Fibroblast of the conjunctiva (primary cell): ENCODE measurements around the gene FKBP15.
"Not testable (repeated sequence)": the region's sequence is repeated elsewhere in the genome, so short reads cannot be mapped to it uniquely, and the experiment has no call there.

Source experiments
- DNase-seq: peaks from one replicate; pipeline ENCODE4 v3.0.0-alpha.2; 2010; ENCODE audit warnings: low read depth

FKBP15 gene

GRCh38 chr9:113178087-113178486 is 43.0 kb downstream of the FKBP15 start:
- DNase-seq = no peak

DNA sequence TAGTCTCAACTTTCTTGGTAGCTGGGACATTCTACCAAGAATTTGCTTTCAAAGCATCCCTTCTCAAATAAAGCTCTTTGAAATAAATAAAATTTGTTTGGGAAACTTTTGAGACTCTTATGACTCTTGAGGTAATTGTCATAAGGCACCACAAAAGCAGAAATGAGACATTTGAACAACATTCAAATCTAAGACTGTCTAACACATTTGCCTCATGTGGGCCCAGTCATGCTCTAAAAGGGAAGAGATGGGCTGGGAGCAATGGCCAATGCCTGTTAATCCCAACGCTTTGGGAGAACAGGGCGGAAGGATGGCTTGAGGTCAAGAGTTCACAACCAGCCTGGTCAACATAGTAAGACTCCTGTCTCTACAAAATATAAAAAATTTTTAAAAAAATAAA is 43.8 kb downstream of the FKBP15 start:
- DNase-seq = no peak

DNA sequence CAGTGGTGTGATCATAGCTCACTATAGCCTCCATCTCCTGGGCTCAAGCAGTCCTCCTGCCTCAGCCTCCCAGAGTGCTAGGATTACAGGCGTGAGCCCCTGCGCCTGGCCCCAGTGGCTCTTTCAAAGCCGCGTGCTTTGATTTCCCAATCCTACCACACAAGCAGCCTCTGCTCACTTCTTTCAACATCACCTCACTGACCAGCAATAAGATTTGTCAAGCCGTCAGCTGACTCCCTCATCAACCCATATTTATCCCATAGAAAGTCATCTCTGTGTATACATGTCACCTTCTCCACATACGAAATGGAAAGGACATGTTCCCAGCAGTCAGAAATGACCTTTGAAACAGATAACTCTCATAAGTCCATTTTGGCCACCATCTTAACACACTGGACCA is 44.3 kb downstream of the FKBP15 start:
- no peak for DNase-seq

GRCh38 chr9:113173341-113173740 is 47.7 kb downstream of the FKBP15 start:
- no peak for DNase-seq

DNA sequence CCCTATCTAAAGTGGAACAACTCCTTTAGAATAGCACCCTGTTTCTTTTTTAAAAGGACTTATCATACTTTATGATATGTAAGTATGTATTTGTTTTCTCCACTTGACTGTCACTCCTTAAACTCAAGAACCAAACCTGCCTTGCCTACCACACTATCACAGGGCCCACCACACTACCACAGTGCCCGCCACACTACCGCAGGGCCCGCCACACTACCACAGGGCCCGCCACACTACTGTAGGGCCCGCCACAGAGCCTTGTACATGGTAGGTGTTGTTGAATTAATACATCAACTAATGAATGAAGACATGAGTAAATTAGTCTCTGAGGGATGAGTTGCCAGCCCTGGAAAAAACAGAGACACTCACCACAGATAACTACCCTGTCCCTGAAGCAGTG is 52.3 kb downstream of the FKBP15 start:
- no peak for DNase-seq

DNA sequence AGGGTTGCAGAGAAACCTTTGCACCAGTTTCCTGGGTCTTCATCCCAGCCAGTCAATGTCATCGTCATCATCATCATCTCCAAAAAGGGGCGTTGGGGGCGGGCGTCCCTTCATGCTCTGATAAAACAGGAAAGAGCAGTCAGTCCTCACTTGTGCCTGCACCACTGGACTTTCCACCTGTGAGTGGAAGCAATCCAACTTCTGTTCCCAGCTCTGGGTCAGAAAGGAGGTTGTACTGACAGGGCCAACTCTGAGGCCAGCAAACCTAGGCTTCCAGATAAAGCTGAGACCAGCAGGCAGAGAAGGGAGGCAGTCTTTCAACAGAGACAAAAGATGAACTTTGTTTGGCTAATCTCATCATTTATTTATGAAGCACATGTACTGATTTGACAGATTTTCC is 55.0 kb downstream of the FKBP15 start:
- no peak for DNase-seq

- DNase-seq = no peak
These were observed 56.4 kb downstream of the FKBP15 start for GRCh38 chr9:113164536-113165300.

GRCh38 chr9:113163001-113163400 is 58.1 kb downstream of the FKBP15 start:
- no peak for DNase-seq

- no peak for DNase-seq
These were observed 60.5 kb downstream of the FKBP15 start for GRCh38 chr9:113160571-113160970.

- DNase-seq = no peak
These were observed 62.6 kb downstream of the FKBP15 start for GRCh38 chr9:113158446-113158845.

- DNase-seq = no peak
These were observed 64.2 kb downstream of the FKBP15 start for GRCh38 chr9:113156880-113157279.

GRCh38 chr9:113155911-113156588 is 65.0 kb downstream of the FKBP15 start:
- DNase-seq = no peak

DNA sequence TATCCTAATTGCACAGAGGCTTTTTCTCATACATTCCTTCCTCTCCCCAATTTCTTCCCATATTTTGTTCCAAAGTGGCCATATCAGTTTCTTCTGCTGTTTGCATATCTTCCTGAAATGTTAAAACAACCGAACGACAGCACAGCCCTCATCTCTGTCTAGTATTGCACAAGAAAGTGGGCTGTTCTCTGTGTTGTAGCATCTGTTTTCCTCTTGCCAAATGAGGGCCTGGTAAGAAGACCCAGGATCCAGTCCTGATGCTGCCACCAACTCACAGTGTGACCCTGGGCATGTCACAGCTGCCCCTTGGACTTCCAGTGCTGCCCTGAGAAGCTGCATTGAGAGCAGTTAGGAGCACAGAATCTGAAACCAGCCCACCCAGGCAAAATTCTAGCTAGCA is 66.1 kb downstream of the FKBP15 start:
- no peak for DNase-seq

GRCh38 chr9:113154471-113154870 is 66.6 kb downstream of the FKBP15 start:
- no peak for DNase-seq

- DNase-seq = no peak
These were observed 67.5 kb downstream of the FKBP15 start for GRCh38 chr9:113153599-113153998.

- DNase-seq = no peak
These were observed 68.4 kb downstream of the FKBP15 start for GRCh38 chr9:113152699-113153098.

DNA sequence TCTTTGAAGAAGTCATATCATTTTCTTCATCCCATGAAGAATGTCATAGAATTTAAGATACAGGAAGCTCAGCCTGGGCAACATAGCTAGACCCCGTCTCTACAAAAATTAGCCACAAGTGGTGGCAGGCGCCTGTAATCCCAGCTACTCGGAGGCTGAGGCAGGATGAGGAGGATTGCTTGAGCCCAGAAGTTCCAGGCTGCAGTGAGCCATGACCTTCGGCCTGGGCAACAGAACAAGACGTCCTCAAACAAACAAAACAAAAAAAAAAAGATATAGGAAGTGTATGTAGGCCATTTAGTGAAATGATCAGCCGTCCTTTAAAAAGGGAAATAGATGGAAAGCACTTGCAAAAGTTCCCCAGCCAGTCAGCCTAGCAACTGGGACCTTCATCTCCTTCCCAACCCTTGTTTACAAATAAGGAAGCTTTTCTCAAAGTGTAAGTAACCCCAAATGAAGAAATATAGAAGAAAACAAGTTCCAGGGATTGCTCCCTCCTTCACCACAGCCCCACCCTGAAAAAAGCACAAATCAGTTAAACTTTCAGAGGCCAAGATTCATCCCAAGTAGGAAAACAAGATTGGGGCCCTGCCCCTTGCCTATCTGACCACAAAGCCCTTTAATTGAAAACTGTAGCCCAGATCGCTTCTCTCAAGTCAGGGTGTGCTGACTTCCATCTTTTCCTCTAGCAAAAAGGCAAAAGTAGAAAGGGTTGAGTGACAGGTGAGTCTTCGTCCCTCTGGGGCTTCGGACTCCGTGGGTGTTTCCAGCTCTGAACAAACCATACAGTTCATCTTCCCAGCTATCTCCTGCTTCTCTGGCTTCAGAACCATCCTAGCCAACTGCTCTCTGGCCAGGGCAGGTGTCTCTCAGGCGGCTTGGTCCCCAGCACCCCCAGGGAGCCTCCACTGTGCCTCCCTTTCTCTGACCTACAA is 69.1 kb downstream of the FKBP15 start:
- DNase-seq = no peak

GRCh38 chr9:113150670-113151611 is 70.1 kb downstream of the FKBP15 start, which contains the start of gene SLC31A2:
TSS of gene SLC31A2 (plus strand) at chr9:113151007. CDS start at chr9:113151075, 68 bp downstream.
- DNase-seq = peak; percentile 47

GRCh38 chr9:113149561-113149960 is 71.5 kb downstream of the FKBP15 start:
- DNase-seq = not testable (repeated sequence)

GRCh38 chr9:113148781-113149510 is 72.1 kb downstream of the FKBP15 start:
- DNase-seq = no peak

- no peak for DNase-seq
These were observed 72.7 kb downstream of the FKBP15 start for GRCh38 chr9:113148372-113148705.
